Kidney capillary endothelial cell (primary cell): ENCODE results near the gene NCK2.
"Not testable (repeated sequence)": the region's sequence is repeated elsewhere in the genome, so short reads cannot be mapped to it uniquely, and the experiment has no call there.

Source experiments
- DNase-seq: peaks from one replicate; pipeline ENCODE4 v3.0.0-alpha.2; 2018; ENCODE audit warnings: low spot score

Gene NCK2

DNA sequence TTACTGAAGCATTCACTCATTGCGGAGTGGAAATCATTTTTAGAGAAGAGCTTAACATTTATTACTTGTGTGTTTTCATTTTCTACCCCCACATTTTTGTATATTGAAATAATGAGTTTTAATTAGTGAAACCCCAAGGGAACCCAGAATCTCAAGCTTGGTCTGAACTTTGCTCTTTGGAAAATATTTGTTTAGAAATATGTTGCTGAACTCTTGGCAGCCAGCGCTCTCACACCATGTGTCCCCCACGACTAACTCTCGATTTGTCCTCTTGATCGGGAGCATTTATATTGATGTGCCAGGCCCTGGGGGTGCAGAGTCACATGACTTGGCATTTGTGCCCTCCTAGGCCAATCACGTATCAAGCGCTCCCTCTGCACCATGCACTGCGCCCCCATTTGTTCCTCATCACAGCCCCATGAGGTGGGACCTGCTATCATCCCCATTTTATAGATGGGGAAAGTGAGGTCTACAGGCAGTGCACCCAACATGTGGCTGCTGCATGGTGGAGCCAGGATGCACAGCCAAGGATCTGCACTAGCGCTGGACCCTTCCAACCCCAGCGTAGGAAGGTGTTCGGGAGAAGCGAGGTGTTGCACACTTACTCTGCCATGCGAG lies 149.7 kb downstream of the NCK2 start:
- no peak for DNase-seq

DNA sequence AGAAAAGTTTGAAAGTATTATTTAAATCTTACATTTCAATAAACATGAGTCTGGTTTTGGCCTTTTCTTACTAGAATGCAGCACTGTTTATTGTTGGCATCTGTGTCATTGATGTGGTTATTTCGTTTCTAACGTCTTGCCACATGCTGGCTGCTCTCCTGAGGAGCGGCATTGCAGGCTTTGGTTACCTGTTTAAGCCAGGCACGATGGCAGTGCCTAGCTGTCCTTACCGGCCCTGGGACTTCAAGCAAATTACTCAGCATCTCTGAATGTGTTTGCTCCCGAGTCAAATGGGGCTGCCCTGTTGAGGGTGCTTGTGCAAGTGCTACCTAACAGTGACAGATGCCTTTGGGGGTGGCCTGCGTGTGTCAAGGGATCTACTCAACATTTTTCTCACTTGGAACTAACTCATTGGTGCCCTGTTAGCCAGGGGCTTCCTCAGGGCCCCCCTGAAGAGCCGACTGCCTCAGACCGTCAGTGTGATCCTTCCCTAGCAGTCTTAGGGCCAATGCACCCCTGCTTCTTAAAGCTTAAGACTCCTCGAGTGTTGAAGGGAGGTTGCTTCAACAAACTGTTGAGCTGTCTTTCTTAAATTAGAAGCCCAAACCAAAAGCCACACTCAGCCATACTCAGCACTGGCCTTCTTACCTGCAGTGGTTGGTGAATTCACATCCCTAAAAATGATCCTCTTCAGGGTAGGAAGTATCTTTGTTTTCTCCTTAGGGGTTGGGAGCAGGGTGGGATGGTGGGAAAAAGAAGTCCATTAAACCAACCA lies 151.5 kb downstream of the NCK2 start:
- no peak for DNase-seq

- DNase-seq = no peak
Measured at GRCh38 chr2:105896765-105897163, 152.1 kb downstream of the NCK2 start.

DNA sequence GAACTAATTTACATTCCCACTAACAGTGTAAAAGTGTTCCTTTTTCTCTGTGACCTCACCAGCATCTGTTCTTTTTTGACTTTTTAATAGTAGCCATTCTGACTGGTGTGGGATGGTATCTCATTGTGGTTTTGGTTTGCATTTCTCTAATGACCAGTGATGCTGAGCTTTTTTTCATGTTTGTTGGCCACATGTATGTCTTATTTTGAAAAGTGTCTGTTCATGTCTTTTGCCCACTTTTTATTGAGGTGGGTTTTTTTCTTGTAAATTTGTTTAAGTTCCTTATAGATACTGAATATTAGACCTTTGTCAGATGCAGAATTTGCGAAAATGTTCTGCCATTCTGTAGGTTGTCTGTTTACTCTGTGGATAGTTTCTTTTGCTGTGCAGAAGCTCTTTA lies 153.0 kb downstream of the NCK2 start:
- DNase-seq = not testable (repeated sequence)

DNA sequence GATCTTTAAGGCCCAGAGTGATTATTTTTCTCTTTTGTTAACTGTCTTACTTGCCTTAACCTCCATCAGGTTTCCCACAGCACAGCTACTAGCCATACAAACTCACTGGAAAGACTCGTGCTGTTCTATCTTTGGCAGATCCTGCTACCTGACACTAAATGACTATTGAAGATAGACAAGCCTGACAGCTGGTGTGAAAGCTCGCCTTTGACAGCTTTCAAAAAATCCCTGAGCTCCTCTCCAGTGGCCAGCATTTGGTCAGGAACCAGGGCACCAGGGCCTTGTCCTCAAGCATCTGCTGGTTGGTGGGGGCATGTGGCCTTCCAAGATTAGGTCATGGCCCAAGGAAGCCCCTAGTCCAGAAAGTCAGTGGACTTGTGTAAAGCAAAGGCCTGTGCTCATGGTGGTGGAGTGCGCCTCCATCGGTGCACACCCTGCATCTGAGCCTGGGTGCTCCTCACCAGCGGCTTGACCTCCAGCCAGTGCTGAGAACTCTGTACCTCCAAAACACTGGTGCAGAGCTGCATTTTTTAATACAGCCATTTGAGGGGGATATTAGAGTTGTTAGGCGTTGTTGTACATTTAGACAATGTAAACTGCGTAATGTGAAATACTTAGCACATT lies 158.5 kb downstream of the NCK2 start:
- DNase-seq = no peak

- DNase-seq = no peak
Measured at GRCh38 chr2:105904938-105905337, 160.2 kb downstream of the NCK2 start.

- no peak for DNase-seq
Measured at GRCh38 chr2:105906481-105906880, 161.8 kb downstream of the NCK2 start.

DNA sequence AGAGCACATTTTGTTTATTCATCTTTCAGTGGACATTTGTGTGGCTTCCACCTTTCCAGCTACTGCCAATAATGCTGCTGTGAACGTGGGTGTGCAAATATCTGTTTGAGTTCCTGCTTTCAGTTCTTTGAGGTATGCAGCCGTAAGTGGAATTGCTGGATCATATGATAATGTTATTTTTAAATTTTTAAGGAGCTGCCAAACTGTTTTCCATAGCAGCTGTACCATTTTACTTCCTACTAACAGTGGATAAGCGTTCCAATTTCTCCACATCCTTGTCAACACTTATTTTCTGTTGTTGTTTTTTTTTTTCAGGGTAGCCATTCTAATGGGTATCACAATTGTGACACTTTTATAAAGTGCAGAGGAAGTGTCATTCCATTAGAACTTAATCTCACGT lies 162.5 kb downstream of the NCK2 start:
- no peak for DNase-seq

DNA sequence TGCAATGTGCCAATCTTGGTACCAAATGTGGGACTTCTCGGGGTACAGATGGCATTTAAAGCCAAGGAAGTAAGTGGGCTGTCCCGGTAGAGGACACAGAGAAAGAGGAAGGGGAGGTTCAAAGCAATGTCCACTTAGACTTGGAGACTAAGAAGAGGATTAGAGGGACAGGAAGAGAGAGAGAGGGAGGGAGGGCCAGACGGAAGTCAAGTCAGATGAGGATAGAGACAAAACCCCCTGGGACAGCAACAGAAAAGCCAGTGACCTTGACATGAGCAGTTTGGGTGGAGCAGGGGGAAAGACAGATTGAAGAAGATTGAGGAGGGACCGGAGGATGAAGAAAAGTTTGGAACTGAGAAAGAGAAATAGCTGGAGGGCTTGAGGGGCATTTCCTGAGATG lies 164.5 kb downstream of the NCK2 start:
- DNase-seq = no peak

DNA sequence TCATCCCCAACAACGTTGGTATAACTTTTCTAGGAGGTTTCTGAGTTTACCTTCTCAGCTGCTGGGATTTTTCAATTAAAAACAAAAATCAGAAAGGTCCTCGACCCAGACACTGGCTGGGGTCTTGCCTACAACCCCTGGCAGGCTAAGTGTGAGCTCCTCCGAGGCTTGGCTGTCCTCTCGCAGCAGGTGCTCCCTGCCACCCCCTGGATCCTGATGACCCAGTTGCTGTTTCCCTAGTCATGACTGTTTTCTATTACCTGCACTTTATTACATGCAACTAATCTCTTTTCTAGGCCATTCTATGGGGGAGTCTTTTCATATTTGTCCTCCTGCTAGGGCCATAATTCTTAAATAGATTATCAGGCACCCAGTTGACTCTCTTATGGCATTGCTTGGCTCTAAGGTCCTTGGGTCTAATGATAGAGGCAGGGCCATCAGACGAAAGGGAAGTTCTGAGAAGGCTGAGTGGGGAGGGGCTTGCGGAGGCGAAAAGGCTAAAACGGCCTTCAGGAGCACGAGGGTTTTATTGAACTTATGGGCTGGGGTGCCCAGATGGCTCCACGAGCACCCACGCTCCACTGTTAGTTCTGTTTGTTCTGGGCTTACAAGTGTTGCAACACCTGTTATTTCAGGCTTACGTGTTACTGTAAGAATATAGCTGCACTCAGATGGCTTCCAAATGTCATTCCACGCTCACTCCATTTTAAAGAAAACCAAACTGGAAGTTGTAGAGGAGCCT lies 166.0 kb downstream of the NCK2 start:
- no peak for DNase-seq

DNA sequence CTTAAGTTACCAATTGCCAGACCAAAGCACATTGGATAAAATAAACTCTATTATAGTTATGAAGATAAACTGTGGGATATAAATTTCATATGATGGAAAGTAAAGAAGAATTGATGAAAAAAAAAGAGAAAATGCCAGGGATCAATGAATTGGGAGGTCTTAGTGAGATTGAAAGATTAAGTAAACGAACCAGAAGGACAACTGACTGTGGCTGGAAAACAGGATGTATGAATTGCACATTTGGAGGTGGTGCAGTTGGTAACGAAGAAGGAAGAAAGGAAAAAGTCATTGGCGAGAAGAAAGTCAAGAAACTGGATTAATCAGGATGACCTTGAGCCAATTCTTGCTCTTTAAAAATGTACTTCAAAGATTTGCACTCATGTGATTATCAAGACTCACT lies 166.7 kb downstream of the NCK2 start:
- DNase-seq = no peak

GRCh38 chr2:105912081-105912480 lies 167.4 kb downstream of the NCK2 start:
- DNase-seq = no peak

- DNase-seq = no peak
Measured at GRCh38 chr2:105915005-105915558, 170.4 kb downstream of the NCK2 start.

- no peak for DNase-seq
Measured at GRCh38 chr2:105917226-105917625, 172.5 kb downstream of the NCK2 start.

GRCh38 chr2:105917688-105918087 lies 173.0 kb downstream of the NCK2 start:
- no peak for DNase-seq

DNA sequence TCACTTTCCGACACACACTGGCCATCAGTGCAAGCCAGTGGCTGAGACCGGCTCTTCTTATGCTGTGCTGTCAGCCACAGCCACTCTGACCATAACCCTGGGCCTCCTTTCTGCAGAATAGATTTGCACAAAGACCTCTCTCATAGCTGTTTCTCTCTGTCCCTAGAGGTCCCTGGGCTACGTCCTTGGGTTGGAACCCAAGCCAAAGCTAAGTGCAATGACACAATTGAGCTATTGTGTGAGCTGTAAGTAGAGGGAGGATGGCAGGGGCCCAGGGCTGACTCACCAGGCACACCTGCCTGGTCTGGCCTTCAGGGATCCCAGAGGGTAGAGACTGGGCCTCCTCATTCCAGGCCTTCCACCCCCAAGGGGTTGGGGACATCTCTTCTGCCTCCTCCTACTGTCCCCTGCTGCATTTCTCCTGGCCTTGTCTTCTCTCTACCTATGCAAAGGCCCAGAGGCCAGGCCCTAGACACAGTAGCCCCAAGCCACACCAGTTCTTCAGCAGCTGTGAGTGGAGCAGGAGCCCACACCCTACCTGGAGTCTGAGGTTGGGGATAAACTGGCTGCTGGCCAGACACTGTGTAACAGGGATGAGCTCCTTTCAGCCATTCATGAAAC lies 174.6 kb downstream of the NCK2 start:
- no peak for DNase-seq

GRCh38 chr2:105919826-105920225 lies 175.1 kb downstream of the NCK2 start:
- DNase-seq = no peak

GRCh38 chr2:105924271-105924670 lies 179.6 kb downstream of the NCK2 start:
- DNase-seq = no peak

DNA sequence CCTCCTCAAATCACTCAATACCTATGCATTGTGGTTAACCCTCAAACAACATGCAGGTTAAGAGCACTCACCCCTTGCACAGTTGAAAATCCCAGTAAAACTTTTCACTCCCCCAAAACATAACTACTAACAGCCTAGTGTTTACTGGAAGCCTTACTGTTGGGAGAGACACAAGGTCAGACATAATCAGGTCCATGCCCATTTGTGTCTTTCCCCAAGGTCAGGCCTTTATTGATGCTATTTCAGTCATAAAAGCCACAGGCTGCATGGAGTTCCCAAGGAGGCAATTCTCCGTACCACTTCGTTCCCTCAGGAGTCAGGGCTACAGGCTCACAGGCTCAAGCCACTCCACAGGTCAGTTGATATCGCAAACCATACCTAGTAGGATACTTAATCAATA lies 180.2 kb downstream of the NCK2 start:
- no peak for DNase-seq

- DNase-seq = no peak
Measured at GRCh38 chr2:105925390-105925789, 180.7 kb downstream of the NCK2 start.

- no peak for DNase-seq
Measured at GRCh38 chr2:105926960-105927678, 182.4 kb downstream of the NCK2 start.
